Parathyroid adenoma (tissue), 2 donors: Measurements from ENCODE around the gene MCTP2.

ENCODE experiments used
- H2AFZ ChIP-seq: fragments of 300-600 bp; sonication (generic); one replicate; pipeline ENCODE4 v1.7.0; 2017; ENCODE audit warnings: antibody characterized with exemption, mild to moderate bottlenecking
- H3K27ac ChIP-seq: fragments of 300-600 bp; sonication (generic); one replicate; pipeline ENCODE4 v1.7.0; 2017
- H3K27me3 ChIP-seq: fragments of 300-600 bp; sonication (generic); one replicate; pipeline ENCODE4 v1.7.0; 2017; ENCODE audit warnings: low read length; ENCODE audit not compliant: control insufficient read depth, insufficient read depth
- H3K36me3 ChIP-seq: fragments of 300-600 bp; sonication (generic); one replicate; pipeline ENCODE4 v1.7.0; 2017; ENCODE audit warnings: low read length; ENCODE audit not compliant: control insufficient read depth, insufficient read depth
- H3K4me1 ChIP-seq: fragments of 300-600 bp; sonication (generic); one replicate; pipeline ENCODE4 v1.7.0; 2017; ENCODE audit warnings: control low read depth
- H3K4me2 ChIP-seq: fragments of 300-600 bp; sonication (generic); one replicate; pipeline ENCODE4 v1.7.0; 2017; ENCODE audit warnings: low read length
- H3K4me3 ChIP-seq: fragments of 300-600 bp; sonication (generic); one replicate; pipeline ENCODE4 v1.7.0; 2017; ENCODE audit warnings: low read depth, low read length
- H3K79me2 ChIP-seq: fragments of 300-600 bp; sonication (generic); one replicate; pipeline ENCODE4 v1.7.0; 2017; ENCODE audit warnings: control low read depth
- H3K9ac ChIP-seq: fragments of 300-600 bp; sonication (generic); one replicate; pipeline ENCODE4 v1.7.0; 2017; ENCODE audit warnings: mild to moderate bottlenecking
- H3K9me3 ChIP-seq: fragments of 300-600 bp; sonication (generic); one replicate; pipeline ENCODE4 v1.7.0; 2017; ENCODE audit warnings: low read length; ENCODE audit not compliant: control insufficient read depth
- TF ChIP-seq, protein P1 (sequence below): fragments of 300-600 bp; sonication (generic); IDR thresholded peaks from one replicate; pipeline ENCODE4 v1.7.0; 2017; ENCODE audit warnings: antibody characterized with exemption, mild to moderate bottlenecking
- donor health status: primary hyperparathyroidism.

MCTP2 gene

DNA sequence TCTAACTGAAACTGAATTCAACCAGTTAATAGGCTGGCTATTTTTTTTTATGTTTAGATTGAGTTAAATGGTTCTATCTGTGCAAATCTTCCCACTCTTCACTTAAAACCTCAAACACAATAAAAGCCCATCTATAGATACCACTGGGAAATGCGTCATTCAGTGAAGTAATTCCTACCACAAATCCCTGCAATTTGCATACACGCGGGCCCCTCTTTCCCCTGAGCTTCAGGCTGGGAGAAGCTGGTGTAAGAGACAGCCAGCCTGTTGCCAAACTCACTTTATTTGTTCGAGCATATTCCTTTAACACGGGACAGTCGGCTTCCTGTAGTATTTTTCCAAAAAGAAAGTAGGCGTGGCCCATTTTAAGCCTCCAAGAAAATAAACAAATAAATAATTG lies 26.0 kb upstream of the MCTP2 start:
- no peak overlapping the region for H3K27ac ChIP-seq
- H2AFZ ChIP-seq: no peak overlapping the region
- H3K27me3 ChIP-seq: no peaks in the 10 kb centered on the region
- H3K9me3 ChIP-seq: no peaks in the 10 kb centered on the region
- H3K9ac ChIP-seq: no peak overlapping the region
- H3K4me1 ChIP-seq: no peaks in the 10 kb centered on the region
- no peak overlapping the region for H3K4me3 ChIP-seq
- H3K36me3 ChIP-seq: no peaks in the 10 kb centered on the region
- H3K4me2 ChIP-seq: no peak overlapping the region
- TF ChIP-seq, protein P1, sequence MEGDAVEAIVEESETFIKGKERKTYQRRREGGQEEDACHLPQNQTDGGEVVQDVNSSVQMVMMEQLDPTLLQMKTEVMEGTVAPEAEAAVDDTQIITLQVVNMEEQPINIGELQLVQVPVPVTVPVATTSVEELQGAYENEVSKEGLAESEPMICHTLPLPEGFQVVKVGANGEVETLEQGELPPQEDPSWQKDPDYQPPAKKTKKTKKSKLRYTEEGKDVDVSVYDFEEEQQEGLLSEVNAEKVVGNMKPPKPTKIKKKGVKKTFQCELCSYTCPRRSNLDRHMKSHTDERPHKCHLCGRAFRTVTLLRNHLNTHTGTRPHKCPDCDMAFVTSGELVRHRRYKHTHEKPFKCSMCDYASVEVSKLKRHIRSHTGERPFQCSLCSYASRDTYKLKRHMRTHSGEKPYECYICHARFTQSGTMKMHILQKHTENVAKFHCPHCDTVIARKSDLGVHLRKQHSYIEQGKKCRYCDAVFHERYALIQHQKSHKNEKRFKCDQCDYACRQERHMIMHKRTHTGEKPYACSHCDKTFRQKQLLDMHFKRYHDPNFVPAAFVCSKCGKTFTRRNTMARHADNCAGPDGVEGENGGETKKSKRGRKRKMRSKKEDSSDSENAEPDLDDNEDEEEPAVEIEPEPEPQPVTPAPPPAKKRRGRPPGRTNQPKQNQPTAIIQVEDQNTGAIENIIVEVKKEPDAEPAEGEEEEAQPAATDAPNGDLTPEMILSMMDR: no peak
- H3K79me2 ChIP-seq: no peaks in the 10 kb centered on the region

DNA sequence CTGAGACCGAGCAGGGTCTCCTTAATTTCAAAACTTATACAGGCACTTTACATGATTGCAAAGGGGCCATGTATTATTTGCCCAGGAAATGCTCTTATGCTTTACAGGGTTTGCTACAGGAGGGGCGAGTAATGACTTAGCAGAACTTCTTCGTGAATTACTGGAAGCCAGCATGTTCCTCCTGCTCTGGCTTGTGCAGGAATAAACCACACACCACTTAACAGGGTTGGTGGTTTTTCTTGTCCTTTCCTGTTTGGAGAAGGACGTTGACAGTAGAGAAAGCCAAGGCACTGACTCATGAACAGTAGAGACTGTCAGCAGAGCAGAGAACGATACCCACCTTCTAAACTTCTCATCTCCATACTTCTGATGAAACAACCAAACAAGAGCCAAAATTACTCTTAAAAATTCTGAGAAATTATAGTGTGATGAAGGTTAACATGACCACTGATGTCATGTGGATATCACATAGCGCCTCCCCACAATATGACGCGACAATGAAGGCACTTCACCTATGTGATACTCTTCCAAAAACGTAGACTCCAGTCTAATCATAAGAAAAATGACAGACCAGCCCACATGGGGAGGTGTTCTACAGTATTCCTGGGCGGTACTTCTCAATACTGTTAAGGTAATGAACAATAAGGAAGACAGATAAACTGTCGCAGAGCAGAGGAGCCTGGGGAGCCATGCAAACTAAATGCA lies 24.7 kb upstream of the MCTP2 start:
- TF ChIP-seq, protein P1: no peak
- H3K36me3 ChIP-seq: no peaks in the 10 kb centered on the region
- H3K4me3 ChIP-seq: no peak overlapping the region
- no peaks in the 10 kb centered on the region for H3K27me3 ChIP-seq
- H3K4me1 ChIP-seq: no peaks in the 10 kb centered on the region
- no peak overlapping the region for H2AFZ ChIP-seq
- H3K9ac ChIP-seq: no peak overlapping the region
- no peaks in the 10 kb centered on the region for H3K9me3 ChIP-seq
- H3K4me2 ChIP-seq: no peak overlapping the region
- no peaks in the 10 kb centered on the region for H3K79me2 ChIP-seq
- H3K27ac ChIP-seq: no peak overlapping the region

DNA sequence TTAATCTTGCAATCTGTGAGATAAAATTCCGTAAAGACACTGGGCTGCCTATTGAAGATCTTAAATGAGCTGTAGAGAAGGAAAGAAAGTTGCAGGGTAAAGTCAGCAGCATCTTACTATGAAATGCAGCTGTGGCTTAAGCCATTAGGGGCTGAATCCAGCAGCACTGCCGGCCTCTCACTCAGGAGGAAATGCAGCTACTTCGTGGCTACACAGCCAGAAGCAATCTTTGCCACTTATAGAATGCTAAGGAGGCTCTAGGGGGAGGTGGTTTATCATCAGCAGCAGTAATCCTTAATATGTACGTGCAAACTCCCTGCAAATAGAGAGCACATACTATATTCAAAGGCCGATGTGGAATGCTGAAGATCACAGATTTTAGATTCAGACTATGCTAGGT lies 19.1 kb upstream of the MCTP2 start:
- Histone ChIP-seq H3K9ac (no peak overlapping the region), H3K27me3 (no peaks in the 10 kb centered on the region)
- TF ChIP-seq, protein P1: no peak

DNA sequence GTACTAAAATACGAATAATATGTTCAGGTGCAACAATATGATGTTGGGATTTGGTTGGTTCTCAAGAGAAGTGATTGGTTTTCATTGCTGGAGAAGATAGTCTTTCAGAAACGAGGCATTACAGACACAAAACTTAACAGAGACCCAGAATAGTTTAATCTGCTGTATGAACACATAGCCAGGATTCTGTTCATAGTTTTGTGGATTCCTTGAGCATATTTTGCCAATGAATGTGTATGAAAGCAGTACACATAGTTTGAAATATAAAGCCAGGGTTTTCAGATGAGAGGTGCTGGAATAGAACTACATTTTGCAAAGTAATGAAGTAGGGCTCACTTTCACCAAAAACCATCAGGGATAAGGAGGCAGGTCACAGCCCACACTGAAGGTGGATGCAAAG lies 5.7 kb upstream of the MCTP2 start:
- Histone ChIP-seq H3K4me3 (no peak overlapping the region), H3K27ac (no peak overlapping the region), H3K79me2 (no peaks in the 10 kb centered on the region), H2AFZ (no peak overlapping the region), H3K36me3 (no peaks in the 10 kb centered on the region), H3K4me2 (no peak overlapping the region), H3K9me3 (no peaks in the 10 kb centered on the region), H3K27me3 (no peaks in the 10 kb centered on the region), H3K9ac (no peak overlapping the region), H3K4me1 (no peaks in the 10 kb centered on the region)
- TF ChIP-seq, protein P1: no peak

More for the DNA sequence above, 19.1 kb upstream of the MCTP2 start:
- no peaks in the 10 kb centered on the region for H3K4me1 ChIP-seq
- H3K9me3 ChIP-seq: peaks cover 3% of the 10 kb centered on the region
- no peak overlapping the region for H2AFZ ChIP-seq
- no peaks in the 10 kb centered on the region for H3K79me2 ChIP-seq
- no peak overlapping the region for H3K27ac ChIP-seq
- no peak overlapping the region for H3K4me2 ChIP-seq
- H3K36me3 ChIP-seq: no peaks in the 10 kb centered on the region
- no peak overlapping the region for H3K4me3 ChIP-seq

DNA sequence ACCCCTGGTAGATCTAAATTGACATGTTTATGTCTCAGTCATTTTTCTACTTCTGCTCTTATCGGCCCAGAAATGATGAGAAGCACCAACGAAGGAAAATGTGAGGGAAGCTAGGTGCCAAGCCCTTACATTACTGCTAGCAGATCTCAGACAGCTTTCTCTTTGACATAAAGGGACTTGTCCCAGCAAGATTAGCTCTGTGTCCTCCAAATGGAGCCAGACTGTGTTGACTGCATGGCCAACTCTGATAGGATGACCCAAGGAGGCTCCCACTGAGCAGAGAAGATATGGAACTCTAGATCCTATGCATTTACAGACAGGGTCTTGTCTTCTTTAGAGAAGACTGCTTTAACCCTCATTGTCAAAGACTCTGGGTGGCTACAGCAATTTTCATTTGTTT lies 2.8 kb upstream of the MCTP2 start:
- Histone ChIP-seq H3K27me3 (no peaks in the 10 kb centered on the region), H3K4me1 (no peaks in the 10 kb centered on the region), H3K27ac (no peak overlapping the region), H3K36me3 (no peaks in the 10 kb centered on the region), H3K79me2 (no peaks in the 10 kb centered on the region), H3K9me3 (no peaks in the 10 kb centered on the region), H3K4me2 (no peak overlapping the region), H2AFZ (no peak overlapping the region), H3K4me3 (no peak overlapping the region), H3K9ac (no peak overlapping the region)
- TF ChIP-seq, protein P1: no peak
